Measurements from ENCODE around the gene KRTAP10-2. TPM values are rescaled to one million over a fixed set of nuclear protein-coding genes. Genes with fewer than 3 reads are reported as not detected.

KRTAP10-2 gene
- total and polyA plus RNA-seq, 9 of the 15 experiments (the other 6 are each of a cell fraction or from before 2014, with no cell fraction given), result not detected

DNA sequence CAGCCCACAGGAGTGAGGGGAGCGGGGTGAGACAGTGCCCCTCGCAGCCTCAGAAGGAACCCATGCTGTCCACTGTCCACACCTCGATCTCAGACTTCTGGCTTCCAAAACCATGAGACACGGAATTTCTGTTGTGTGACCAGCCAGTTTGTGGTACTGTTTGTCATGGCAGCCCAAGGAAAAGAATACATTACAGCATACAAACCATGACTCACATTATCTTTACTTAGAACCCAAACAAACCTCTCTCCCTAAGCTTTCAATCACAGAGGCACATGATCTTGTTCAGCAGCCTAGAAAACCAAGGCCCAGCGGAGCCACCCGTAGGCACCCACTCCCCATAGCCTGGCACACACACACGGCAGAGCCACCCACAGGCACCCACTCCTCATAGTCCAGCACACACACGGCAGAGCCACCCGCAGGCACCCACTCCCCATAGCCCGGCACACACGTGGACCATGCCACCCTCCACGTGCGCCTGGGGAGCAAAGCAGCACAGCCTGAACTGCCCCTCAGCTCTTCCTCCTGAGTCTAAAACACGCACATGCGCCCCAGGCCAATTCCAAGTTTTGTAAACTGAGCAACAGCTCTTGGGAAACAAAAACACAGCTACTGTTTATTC, 21.8 kb upstream of the KRTAP10-2 start (continued):
- TF ChIP-seq FOSL1 (tag; conservative IDR thresholded peaks at IDR 0.05) (peak; percentile 79), JUND (IDR thresholded peaks at IDR 0.05; ENCODE audit: borderline replicate concordance, low read depth, low read length) (no peak), JUND (tag; IDR thresholded peaks at IDR 0.05; ENCODE audit: borderline replicate concordance, low read depth, low read length) (0 out of 3 replicates have a peak, but pooled peaks have one; percentile 20)
- TF ChIP-seq, protein P1, sequence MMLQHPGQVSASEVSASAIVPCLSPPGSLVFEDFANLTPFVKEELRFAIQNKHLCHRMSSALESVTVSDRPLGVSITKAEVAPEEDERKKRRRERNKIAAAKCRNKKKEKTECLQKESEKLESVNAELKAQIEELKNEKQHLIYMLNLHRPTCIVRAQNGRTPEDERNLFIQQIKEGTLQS (IDR thresholded peaks at IDR 0.05), result 0 out of 2 replicates have a peak, but pooled peaks have one; percentile 28
- TF ChIP-seq, protein P1 (CRISPR knock-in tag; conservative IDR thresholded peaks at IDR 0.05), result no peak

DNA sequence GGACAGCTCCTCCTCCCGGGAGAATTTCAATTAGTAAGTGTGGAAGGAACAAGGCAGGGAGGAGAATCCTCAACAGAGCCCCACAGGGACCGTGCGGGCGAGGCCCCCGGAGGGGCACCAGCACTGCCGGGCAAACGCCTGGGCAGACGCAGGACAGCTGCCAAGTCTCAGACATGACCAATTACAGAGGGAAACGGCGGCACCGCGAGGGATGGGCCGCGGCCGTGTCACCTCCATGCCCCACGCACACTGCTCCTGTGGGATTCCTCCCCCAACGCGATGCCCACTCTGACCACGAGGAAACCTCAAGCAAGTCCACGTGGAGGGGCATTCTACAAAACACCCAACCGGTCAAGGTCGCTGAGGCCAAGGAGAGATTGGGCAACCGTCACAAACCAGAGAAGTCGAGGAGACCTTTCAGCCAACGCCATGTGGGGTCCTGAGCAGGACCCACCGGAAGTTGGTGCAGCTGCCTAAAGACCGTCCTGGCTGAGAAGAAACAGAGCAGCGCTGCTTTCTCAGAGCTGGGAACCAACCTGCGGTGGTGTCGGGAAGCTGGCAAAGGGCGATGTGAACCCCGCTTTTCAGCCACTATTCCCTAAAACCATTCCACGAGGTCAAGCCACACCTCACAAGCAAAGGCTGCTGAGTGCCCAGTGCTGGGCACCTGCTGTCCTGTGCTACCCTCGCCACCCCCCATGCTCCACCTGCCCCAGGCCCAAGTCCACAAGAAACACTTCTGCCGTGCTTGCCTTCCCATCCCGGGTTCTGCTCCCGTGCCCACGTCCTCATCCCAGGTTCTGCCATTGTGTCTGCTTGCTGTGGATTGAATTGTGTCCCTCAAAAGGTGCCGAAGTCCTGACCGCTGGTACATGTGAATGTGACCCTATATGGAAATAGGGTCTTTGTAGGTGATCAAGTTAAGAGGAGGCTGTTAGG, 20.8 kb upstream of the KRTAP10-2 start:
- in situ Hi-C loops (cut with MboI) (no loop called here), intact Hi-C loops (cut with micrococcal nuclease) (no loop called here)
- 8% methylated on average over 40 of the region's 40 CpGs for WGBS (ENCODE audit: insufficient coverage, low coverage, missing lambda C conversion rate)
- CTCF ChIA-PET (ENCODE audit: low intra/inter-chr PET ratio), result no interaction called here
- H3K4me2 ChIP-seq (ENCODE audit: insufficient read depth, low read length), result no peak overlapping the region
- POLR2A ChIA-PET, result interaction anchor here (0.6 kb wide), 1 partner anchor 18 kb away, joined by 3 read pairs; no protein-coding TSS in a partner anchor
- 0 out of 4 replicates have a peak overlapping the region, but pooled peaks of 1 of the 2 experiments have one; percentile 28 for H3K9ac ChIP-seq (ENCODE audit: insufficient read depth in 1 of 2, low read depth in 2 of 2, low read length in 2 of 2)
- no peak for TF ChIP-seq MAFG (tag; conservative IDR thresholded peaks at IDR 0.05)
- H4K20me1 ChIP-seq (replicated peaks; ENCODE audit: control insufficient read depth, insufficient read depth, low read length), result no peaks in the 10 kb centered on the region
- H3K36me3 ChIP-seq (ENCODE audit: control insufficient read depth, insufficient read depth, low read length), result no peaks in the 10 kb centered on the region
- H3K27me3 ChIP-seq (ENCODE audit: control insufficient read depth in 2 of 2, insufficient read depth in 2 of 2, low read length in 2 of 2), result peaks cover 20 to 57% of the 10 kb centered on the region in 2 experiments; a peak in 4 of 5 replicates
- FAIRE-seq, result no peak
- no peak overlapping the region for H3K27ac ChIP-seq (ENCODE audit: extremely low read depth, low read depth, low read length)
- H3K79me2 ChIP-seq (ENCODE audit: control insufficient read depth, insufficient read depth, low read length), result no peaks in the 10 kb centered on the region
- H3K9me1 ChIP-seq (ENCODE audit: control insufficient read depth, insufficient read depth, low read length), result no peaks in the 10 kb centered on the region
- H3K9me3 ChIP-seq (replicated peaks; ENCODE audit: control insufficient read depth, insufficient read depth, low read depth, low read length), result no peaks in the 10 kb centered on the region; the same call in 1 of the 2 replicates
- no peak overlapping the region for H2AFZ ChIP-seq (ENCODE audit: low read depth, low read length)
- peaks cover 0 to 24% of the 10 kb centered on the region in 2 experiments; a peak in 1 of 5 replicates for H3K4me1 ChIP-seq (replicated peaks in 1 of 2; ENCODE audit: control insufficient read depth in 2 of 2, insufficient read depth in 2 of 2, low read length in 2 of 2)
- DNase-seq (ENCODE audit: extremely low read depth in 1 of 4, low spot score in 3 of 4), result no peak
- H3K4me3 ChIP-seq, result no peak overlapping the region
- no peak for ATAC-seq
- BruUV-seq (replicated peaks), result no TSS peak

Data from K562 (cell line).